ENCODE results near the gene TRABD2B.
"Not testable (repeated sequence)": the region's sequence is repeated elsewhere in the genome, so short reads cannot be mapped to it uniquely, and the experiment has no call there.

Gene TRABD2B

GRCh38 chr1:47968556-47968888 is 28.7 kb downstream of the TRABD2B start:
- FAIRE-seq (no peak), DNase-seq (ENCODE audit: insufficient read length, low spot score) (no peak)
- TF ChIP-seq, protein P1, sequence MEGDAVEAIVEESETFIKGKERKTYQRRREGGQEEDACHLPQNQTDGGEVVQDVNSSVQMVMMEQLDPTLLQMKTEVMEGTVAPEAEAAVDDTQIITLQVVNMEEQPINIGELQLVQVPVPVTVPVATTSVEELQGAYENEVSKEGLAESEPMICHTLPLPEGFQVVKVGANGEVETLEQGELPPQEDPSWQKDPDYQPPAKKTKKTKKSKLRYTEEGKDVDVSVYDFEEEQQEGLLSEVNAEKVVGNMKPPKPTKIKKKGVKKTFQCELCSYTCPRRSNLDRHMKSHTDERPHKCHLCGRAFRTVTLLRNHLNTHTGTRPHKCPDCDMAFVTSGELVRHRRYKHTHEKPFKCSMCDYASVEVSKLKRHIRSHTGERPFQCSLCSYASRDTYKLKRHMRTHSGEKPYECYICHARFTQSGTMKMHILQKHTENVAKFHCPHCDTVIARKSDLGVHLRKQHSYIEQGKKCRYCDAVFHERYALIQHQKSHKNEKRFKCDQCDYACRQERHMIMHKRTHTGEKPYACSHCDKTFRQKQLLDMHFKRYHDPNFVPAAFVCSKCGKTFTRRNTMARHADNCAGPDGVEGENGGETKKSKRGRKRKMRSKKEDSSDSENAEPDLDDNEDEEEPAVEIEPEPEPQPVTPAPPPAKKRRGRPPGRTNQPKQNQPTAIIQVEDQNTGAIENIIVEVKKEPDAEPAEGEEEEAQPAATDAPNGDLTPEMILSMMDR (IDR thresholded peaks at IDR 0.05; ENCODE audit: insufficient read depth, missing control alignments) = no peak

- TF ChIP-seq, protein P1 (IDR thresholded peaks at IDR 0.05; ENCODE audit: insufficient read depth, missing control alignments) = no peak
- FAIRE-seq = no peak
- DNase-seq (ENCODE audit: insufficient read length, low spot score) = no peak
Observed at GRCh38 chr1:47967864-47968555, 29.2 kb downstream of the TRABD2B start.

GRCh38 chr1:47965816-47966215 is 31.4 kb downstream of the TRABD2B start:
- DNase-seq (ENCODE audit: insufficient read length, low spot score) (no peak), FAIRE-seq (no peak)
- TF ChIP-seq, protein P1 (IDR thresholded peaks at IDR 0.05; ENCODE audit: insufficient read depth, missing control alignments) = no peak

DNA sequence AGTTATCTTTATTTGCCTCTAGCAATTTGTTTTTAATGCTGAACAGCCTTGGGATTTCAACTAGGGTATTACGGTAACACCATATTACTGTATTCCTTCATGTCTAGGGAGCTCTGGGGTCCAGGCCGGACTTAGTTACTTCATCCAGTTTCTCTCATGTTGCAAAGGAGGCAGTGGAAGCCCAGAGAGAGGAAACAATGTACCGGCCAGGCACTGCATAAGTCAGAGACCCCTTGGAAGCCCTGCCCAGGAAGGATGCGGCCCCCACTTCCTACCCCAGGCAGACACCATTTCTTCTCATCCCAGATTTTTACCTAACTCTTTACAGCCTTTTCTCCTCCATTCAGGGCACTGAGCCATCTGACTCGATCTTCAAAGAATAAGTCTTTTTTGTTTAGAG is 32.5 kb downstream of the TRABD2B start:
- FAIRE-seq = no peak
- TF ChIP-seq, protein P1 (IDR thresholded peaks at IDR 0.05; ENCODE audit: insufficient read depth, missing control alignments) = no peak
- DNase-seq (ENCODE audit: insufficient read length, low spot score) = no peak

- DNase-seq (ENCODE audit: insufficient read length, low spot score) (no peak), FAIRE-seq (no peak)
- TF ChIP-seq, protein P1 (IDR thresholded peaks at IDR 0.05; ENCODE audit: insufficient read depth, missing control alignments) = no peak
Observed at GRCh38 chr1:47963568-47964358, 33.4 kb downstream of the TRABD2B start.

GRCh38 chr1:47962750-47963492 is 34.3 kb downstream of the TRABD2B start:
- DNase-seq (ENCODE audit: insufficient read length, low spot score) = no peak
- TF ChIP-seq, protein P1 (IDR thresholded peaks at IDR 0.05; ENCODE audit: insufficient read depth, missing control alignments) = no peak
- no peak for FAIRE-seq

DNA sequence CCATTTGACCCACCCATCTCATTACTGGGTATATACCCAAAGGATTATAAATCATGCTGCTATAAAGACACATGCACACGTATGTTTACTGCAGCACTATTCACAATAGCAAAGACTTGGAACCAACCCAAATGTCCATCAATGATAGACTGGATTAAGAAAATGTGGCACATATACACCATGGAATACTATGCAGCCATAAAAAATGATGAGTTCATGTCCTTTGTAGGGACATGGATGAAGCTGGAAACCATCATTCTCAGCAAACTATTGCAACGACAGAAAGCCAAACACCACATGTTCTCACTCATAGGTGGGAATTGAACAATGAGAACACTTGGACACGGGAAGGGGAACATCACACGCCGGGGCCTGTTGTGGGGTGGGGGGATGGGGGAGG is 35.4 kb downstream of the TRABD2B start:
- DNase-seq (ENCODE audit: insufficient read length, low spot score); FAIRE-seq: not testable (repeated sequence)

DNA sequence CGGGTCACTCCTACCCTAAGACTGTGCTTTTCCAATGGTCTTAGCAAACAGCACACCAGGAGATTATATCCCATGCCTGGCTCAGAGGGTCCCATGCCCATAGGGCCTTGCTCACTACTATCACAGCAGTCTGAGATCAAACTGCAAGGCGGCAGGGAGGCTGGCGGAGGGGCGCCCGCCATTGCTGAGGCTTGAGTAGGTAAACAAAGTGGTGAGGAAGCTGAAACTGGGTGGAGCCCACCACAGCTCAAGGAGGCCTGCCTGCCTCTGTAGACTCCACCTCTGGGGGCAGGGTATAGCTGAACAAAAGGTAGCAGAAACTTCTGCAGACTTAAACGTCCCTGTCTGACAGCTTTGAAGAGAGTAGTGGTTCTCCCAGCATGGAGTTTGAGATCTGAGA is 40.7 kb downstream of the TRABD2B start:
- not testable (repeated sequence) for DNase-seq (ENCODE audit: insufficient read length, low spot score); FAIRE-seq

Data from D721Med (cell line).